GM21423 (cell line): ENCODE data around the gene FUS.
A peak's percentile ranks its signal among the peaks of the same experiment; 100 is the strongest.
"Not testable (repeated sequence)": the region's sequence is repeated elsewhere in the genome, so short reads cannot be mapped to it uniquely, and the experiment has no call there.

Experiments
- ATAC-seq: cut with Tn5 transposase; IDR thresholded peaks from one replicate; pipeline ENCODE4 v1.9.1; 2021; ENCODE audit warnings: mild to moderate bottlenecking, moderate library complexity; ENCODE audit not compliant: unreplicated experiment

The FUS gene

DNA sequence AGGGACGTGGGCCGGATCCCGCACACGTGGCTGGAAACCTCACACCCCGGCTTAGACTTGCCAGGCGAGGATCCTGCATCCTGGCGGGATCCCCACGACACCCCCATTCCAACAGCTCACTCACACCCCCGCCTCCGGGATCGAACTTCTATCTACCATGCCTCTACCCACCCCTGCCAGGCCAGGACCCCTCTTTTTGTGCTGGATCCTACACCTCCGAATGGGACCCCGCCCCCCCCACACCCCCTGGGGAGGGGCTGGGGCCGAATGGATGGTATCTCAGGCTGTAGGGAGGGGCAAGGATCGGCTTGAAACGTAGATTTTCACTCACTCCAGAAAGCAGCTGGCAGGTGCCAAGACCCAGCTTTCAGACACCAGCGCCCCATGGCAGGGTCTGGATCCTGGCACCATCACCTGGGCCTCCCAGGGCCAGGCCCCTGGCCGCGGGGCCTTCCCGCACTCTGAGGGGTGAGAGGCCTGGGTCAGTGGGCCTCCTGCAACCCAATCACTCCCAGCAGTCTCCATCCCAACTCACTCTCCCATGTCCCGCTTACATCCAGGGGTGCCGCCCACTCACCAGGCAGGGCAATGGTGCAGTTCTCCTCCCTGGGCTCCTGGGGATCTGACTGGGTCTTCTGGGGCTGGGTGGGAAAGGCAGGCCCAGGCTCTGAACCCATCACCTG, 36.8 kb upstream of the FUS start:
- ATAC-seq, result no peak

DNA sequence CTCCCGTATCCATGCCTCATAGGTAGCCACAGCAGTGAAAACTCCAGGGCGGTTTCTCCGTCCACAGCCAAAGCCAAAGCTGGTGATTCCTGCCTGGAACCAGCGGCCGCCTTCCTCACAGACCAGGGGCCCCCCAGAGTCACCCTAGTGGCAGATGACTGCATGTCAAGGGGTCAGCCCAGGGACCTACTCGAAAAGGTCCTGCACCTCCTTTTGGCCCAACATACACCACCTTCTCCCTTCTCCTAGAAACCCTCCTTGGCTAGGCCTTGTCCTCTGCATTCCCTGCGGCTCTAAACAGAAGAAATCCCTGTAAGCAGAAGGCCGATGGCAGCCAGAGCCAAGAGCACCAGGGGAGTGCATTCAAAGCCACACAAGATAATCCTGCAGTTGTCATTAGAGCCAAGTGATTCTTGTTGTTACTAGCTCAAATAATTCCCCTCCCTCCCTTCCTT, 36.2 kb upstream of the FUS start:
- no peak for ATAC-seq

DNA sequence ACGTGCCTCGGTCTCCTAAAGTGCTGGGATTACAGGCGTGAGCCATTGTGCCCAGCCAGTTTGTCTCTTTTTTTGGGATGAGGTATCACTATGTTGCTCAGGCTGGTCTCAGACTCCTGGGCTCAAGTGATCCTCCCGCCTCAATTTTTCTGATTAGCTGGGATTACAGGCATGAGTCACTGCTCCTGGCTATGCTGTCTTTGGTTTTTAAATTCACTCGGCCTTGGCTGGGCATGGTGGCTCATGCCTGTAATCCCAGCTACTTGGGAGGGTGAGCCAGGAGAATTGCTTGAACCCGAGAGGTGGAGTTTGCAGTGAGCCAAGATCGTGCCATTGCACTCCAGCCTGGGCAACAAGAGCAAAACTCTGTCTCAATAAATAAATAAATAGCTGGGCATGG, 35.5 kb upstream of the FUS start:
- not testable (repeated sequence) for ATAC-seq

- ATAC-seq, result no peak
Measured at GRCh38 chr16:31145398-31145990, 34.4 kb upstream of the FUS start.

DNA sequence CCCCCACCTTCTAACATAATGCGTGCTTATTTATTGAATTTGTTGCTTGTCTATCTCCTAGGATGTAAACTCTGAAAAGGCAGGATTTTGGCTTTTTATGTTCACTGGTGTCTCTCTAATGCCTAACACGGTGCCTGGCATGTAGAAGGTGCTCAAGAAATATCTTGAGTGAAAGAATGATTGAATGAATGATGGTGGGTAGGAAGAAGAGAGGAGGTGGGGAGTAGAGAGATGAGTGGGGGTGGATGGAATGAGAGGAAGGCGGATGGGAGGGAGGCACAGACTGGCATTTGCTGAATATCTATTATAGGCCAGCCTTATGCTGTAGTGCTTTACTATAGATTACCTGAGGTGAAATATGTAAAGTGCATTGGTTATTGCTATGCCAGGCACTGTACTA, 32.4 kb upstream of the FUS start:
- no peak for ATAC-seq

GRCh38 chr16:31148281-31148728, 31.6 kb upstream of the FUS start:
- ATAC-seq, result no peak

GRCh38 chr16:31148896-31149295, 31.0 kb upstream of the FUS start:
- ATAC-seq, result no peak

GRCh38 chr16:31149332-31149731, 30.6 kb upstream of the FUS start:
- no peak for ATAC-seq

GRCh38 chr16:31149894-31150890, 29.7 kb upstream of the FUS start, which contains the start of gene PRSS36:
PRSS36 (minus strand) TSS chr16:31150066; CDS start chr16:31150035, 31 bp downstream.
- ATAC-seq, result no peak

- not testable (repeated sequence) for ATAC-seq
Measured at GRCh38 chr16:31150976-31151375, 29.0 kb upstream of the FUS start.

- no peak for ATAC-seq
Measured at GRCh38 chr16:31157136-31157535, 22.8 kb upstream of the FUS start.

- ATAC-seq, result no peak
Measured at GRCh38 chr16:31167315-31167714, 12.6 kb upstream of the FUS start.

GRCh38 chr16:31168848-31169247, 11.1 kb upstream of the FUS start:
- ATAC-seq, result no peak

DNA sequence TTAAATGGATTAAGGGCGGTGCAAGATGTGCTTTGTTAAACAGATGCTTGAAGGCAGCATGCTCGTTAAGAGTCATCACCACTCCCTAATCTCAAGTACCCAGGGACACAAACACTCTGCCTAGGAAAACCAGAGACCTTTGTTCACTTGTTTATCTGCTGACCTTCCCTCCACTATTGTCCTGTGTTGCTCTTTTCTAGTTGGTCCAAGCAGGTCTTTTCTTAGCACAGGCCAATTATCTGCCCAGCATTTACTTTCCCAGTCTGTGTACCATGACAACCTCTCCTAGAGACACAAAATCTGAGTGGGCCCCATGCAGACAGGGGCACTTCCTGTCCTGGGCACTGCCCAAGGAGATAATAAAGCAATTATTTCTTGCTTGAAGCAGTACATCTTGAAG, 9.9 kb upstream of the FUS start:
- ATAC-seq, result not testable (repeated sequence)

- no peak for ATAC-seq
Measured at GRCh38 chr16:31177136-31177535, 2.8 kb upstream of the FUS start.

DNA sequence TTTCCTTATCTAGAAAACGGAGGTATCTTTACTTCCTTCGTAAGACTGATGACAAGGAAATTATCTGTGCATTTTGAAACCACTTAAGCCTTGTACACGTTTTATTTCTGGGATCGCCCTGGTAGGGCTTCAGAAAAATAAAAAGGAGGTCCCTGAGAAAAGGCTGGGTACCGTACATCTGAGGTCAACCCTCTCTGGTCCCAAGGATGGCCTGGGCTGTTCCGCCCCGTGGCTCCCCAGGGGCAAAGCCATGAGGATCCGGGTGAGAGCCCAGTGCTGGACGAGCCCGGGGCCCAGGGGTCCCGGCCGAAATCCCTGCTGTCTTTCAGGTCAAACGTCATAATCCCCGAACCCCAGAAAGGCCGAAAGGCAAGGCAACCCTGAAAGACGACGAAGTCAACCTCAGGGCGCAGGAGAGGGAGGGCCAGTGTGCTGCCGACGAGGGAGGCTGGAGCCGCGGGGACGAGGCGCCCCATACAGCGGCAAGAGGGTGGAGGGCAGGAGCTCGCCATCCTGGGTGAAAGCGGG, 656 bp upstream of the FUS start:
- peak; percentile 1 for ATAC-seq

- ATAC-seq, result no peak
Measured at GRCh38 chr16:31181102-31181830, 1.3 kb downstream of the FUS start.

- no peak for ATAC-seq
Measured at GRCh38 chr16:31182391-31182790, 2.5 kb downstream of the FUS start.

GRCh38 chr16:31183432-31184428, 3.8 kb downstream of the FUS start:
- ATAC-seq, result no peak
